Breast epithelium (tissue), 3 donors: Measurements from ENCODE around the gene DFFB.

ENCODE experiments used
- POLR2AphosphoS5 ChIP-seq, 3 donors: sonication (generic); formaldehyde crosslinking; IDR thresholded peaks; one replicate each; pipeline ENCODE4 v1.6.1; 2017; ENCODE audit warnings: antibody characterized with exemption in 3 of 3
- TF ChIP-seq, protein P1 (sequence below), 3 donors: fragments of 450-650 bp; IDR thresholded peaks; one replicate each; pipeline ENCODE4 v1.5.1; 2016 to 2017; ENCODE audit warnings: antibody characterized with exemption in 3 of 3, mild to moderate bottlenecking in 3 of 3, moderate library complexity in 3 of 3

DNA sequence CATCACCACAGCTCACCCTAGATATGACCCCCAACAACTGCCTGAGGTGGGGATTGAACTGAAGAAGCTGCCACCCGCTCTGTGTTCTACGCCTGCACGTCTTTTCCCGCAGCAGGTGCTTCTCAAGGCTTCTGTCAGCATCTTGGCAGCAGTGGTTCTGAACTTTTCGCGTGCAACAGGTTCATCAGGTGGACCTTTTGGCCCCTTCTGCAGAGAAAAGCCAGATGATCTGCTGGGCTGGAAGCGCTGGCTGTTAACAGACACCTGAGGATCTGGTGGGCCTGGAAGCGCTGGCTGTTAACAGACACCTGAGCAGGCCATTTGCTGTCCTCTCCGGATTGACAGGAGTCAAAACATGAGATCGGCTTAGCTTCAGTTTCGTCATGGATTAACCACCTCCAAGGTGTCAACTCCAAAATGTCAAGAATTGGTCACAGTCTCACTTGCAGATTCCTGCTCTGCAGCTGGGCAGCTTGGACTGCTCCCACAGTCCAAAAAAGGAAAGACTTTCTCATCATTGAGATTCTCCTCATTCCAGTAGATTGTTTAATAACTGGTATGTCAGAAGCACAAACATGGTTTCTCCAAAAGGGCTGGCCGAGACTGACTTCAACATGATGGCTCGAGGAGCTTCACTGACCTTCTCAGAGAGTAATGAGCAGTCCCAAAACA is 38.1 kb downstream of the DFFB start:
- no peak for TF ChIP-seq POLR2AphosphoS5 (IDR thresholded peaks at IDR 0.05)
- TF ChIP-seq, protein P1, sequence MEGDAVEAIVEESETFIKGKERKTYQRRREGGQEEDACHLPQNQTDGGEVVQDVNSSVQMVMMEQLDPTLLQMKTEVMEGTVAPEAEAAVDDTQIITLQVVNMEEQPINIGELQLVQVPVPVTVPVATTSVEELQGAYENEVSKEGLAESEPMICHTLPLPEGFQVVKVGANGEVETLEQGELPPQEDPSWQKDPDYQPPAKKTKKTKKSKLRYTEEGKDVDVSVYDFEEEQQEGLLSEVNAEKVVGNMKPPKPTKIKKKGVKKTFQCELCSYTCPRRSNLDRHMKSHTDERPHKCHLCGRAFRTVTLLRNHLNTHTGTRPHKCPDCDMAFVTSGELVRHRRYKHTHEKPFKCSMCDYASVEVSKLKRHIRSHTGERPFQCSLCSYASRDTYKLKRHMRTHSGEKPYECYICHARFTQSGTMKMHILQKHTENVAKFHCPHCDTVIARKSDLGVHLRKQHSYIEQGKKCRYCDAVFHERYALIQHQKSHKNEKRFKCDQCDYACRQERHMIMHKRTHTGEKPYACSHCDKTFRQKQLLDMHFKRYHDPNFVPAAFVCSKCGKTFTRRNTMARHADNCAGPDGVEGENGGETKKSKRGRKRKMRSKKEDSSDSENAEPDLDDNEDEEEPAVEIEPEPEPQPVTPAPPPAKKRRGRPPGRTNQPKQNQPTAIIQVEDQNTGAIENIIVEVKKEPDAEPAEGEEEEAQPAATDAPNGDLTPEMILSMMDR (IDR thresholded peaks at IDR 0.05), result no peak
